HG02973 (cell line): ENCODE data around the gene HSD17B2.
A peak's percentile ranks its signal among the peaks of the same experiment; 100 is the strongest.
"Not testable (repeated sequence)": the region's sequence is repeated elsewhere in the genome, so short reads cannot be mapped to it uniquely, and the experiment has no call there.

Experiments used
- ATAC-seq: cut with Tn5 transposase; IDR thresholded peaks from one replicate; pipeline ENCODE4 v1.9.1; 2021; ENCODE audit warnings: moderate library complexity; ENCODE audit not compliant: unreplicated experiment

The HSD17B2 gene

GRCh38 chr16:82074019-82074558 is 39.0 kb downstream of the HSD17B2 start:
- no peak for ATAC-seq

GRCh38 chr16:82078125-82078524 is 43.1 kb downstream of the HSD17B2 start:
- ATAC-seq = no peak

GRCh38 chr16:82079892-82080291 is 44.8 kb downstream of the HSD17B2 start:
- no peak for ATAC-seq

- no peak for ATAC-seq
These were observed 46.2 kb downstream of the HSD17B2 start for GRCh38 chr16:82081264-82081663.

GRCh38 chr16:82082097-82082496 is 47.0 kb downstream of the HSD17B2 start:
- no peak for ATAC-seq

GRCh38 chr16:82082543-82083244 is 47.6 kb downstream of the HSD17B2 start:
- peak; percentile 82 for ATAC-seq

GRCh38 chr16:82083710-82084353 is 48.8 kb downstream of the HSD17B2 start:
- no peak for ATAC-seq

- ATAC-seq = no peak
These were observed 50.1 kb downstream of the HSD17B2 start for GRCh38 chr16:82085011-82085779.

GRCh38 chr16:82088483-82088882 is 53.4 kb downstream of the HSD17B2 start:
- no peak for ATAC-seq

- ATAC-seq = no peak
These were observed 56.2 kb downstream of the HSD17B2 start for GRCh38 chr16:82091241-82091640.

- no peak for ATAC-seq
These were observed 57.7 kb downstream of the HSD17B2 start for GRCh38 chr16:82092711-82093110.

GRCh38 chr16:82093666-82094300 is 58.7 kb downstream of the HSD17B2 start:
- no peak for ATAC-seq

GRCh38 chr16:82094942-82095540 is 60.0 kb downstream of the HSD17B2 start:
- no peak for ATAC-seq

GRCh38 chr16:82096641-82097040 is 61.6 kb downstream of the HSD17B2 start:
- ATAC-seq = no peak

- ATAC-seq = no peak
These were observed 70.1 kb downstream of the HSD17B2 start for GRCh38 chr16:82105107-82105506.

- ATAC-seq = no peak
These were observed 73.0 kb downstream of the HSD17B2 start for GRCh38 chr16:82108100-82108499.

- no peak for ATAC-seq
These were observed 73.7 kb downstream of the HSD17B2 start for GRCh38 chr16:82108774-82109173.

- not testable (repeated sequence) for ATAC-seq
These were observed 74.2 kb downstream of the HSD17B2 start for GRCh38 chr16:82109266-82109665.

- no peak for ATAC-seq
These were observed 76.9 kb downstream of the HSD17B2 start for GRCh38 chr16:82111944-82112343.

- no peak for ATAC-seq
These were observed 78.7 kb downstream of the HSD17B2 start for GRCh38 chr16:82113741-82114140.

GRCh38 chr16:82116535-82116934 is 81.5 kb downstream of the HSD17B2 start:
- no peak for ATAC-seq
